Fibroblast of mammary gland (primary cell): ENCODE measurements around the gene GALM.

ENCODE experiments used
- DNase-seq: peaks from one replicate; pipeline ENCODE4 v3.0.0-alpha.2; 2010; ENCODE audit warnings: low read depth
- H3K4me3 ChIP-seq: 2 replicates; pipeline ENCODE4 v1.5.1; 2011; ENCODE audit warnings: low read depth, mild to moderate bottlenecking, low read length, moderate library complexity; ENCODE audit not compliant: control insufficient read depth
- TF ChIP-seq, protein P1 (sequence below): conservative IDR thresholded peaks from 2 replicates; pipeline ENCODE4 v1.5.1; 2011; ENCODE audit warnings: low read depth, low read length, inconsistent platforms; ENCODE audit not compliant: control insufficient read depth, insufficient read depth

GALM gene

DNA sequence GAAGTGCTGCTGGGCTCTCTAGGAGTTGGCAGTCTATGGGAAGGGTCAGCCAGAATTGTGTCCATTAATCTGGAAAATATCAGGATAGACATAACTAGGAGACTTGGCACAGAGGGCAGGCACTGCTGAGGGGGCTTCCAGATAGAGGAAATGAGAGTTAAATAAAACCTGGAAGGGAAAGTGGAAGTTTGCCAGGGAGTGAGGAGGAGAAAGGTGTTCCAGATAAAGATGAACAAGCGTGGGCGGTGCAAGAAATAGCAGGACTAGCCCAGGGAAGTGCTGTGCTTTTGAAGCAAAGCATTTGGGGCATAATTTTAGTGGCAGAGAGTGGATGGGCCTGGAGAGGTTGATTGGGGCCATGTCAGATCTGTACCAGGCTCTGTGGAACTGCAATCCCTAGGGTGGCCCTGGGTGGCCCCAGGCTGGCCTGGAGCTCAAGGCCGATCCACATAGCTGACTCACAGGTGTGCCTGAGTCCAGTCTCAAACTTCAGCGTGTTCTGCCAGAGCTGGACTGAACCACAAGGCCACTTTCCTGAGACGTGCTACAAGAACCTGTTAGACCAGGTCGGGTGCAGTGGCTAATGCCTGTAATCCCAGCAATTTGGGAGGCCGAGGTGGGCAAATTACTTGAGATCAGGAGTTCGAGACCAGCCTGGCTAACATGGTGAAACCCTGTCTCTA lies 26.9 kb downstream of the GALM start:
- no peak overlapping the region for H3K4me3 ChIP-seq
- TF ChIP-seq, protein P1, sequence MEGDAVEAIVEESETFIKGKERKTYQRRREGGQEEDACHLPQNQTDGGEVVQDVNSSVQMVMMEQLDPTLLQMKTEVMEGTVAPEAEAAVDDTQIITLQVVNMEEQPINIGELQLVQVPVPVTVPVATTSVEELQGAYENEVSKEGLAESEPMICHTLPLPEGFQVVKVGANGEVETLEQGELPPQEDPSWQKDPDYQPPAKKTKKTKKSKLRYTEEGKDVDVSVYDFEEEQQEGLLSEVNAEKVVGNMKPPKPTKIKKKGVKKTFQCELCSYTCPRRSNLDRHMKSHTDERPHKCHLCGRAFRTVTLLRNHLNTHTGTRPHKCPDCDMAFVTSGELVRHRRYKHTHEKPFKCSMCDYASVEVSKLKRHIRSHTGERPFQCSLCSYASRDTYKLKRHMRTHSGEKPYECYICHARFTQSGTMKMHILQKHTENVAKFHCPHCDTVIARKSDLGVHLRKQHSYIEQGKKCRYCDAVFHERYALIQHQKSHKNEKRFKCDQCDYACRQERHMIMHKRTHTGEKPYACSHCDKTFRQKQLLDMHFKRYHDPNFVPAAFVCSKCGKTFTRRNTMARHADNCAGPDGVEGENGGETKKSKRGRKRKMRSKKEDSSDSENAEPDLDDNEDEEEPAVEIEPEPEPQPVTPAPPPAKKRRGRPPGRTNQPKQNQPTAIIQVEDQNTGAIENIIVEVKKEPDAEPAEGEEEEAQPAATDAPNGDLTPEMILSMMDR: no peak
- no peak for DNase-seq

DNA sequence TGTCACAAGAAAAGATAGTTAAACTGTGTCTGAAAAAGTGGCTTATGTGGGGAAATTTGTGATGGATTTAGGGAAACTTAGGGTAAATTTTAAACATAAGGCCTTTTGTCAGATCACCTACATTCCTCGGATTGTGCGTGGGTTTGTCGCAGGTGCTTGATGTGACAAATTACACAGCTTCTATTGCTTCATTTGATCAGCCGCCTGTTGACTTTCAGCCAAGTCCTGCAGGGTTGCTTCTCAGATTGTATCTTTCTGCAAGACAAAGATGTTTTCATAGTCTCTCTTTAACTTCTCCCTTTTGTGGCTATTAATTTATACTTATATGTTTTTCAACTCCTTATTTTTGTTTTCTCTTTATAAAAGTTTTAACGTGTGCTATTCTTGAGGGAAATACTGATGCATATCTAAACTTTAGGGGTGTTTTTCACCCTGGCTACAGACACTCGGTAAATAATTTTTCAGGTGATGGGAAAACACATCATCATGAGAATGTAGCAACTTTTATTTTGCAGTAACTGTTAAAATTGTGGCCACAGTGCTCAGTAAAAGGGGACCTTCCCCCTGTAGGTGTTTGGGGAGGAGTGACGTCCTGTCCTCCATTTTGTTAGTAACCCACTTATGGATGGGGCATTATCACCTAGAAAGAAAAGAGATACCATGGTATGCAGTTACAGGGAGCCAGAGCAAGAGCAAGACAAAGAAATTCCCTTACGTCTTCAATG lies 31.4 kb downstream of the GALM start:
- TF ChIP-seq, protein P1: no peak
- no peak for DNase-seq
- H3K4me3 ChIP-seq: no peak overlapping the region

DNA sequence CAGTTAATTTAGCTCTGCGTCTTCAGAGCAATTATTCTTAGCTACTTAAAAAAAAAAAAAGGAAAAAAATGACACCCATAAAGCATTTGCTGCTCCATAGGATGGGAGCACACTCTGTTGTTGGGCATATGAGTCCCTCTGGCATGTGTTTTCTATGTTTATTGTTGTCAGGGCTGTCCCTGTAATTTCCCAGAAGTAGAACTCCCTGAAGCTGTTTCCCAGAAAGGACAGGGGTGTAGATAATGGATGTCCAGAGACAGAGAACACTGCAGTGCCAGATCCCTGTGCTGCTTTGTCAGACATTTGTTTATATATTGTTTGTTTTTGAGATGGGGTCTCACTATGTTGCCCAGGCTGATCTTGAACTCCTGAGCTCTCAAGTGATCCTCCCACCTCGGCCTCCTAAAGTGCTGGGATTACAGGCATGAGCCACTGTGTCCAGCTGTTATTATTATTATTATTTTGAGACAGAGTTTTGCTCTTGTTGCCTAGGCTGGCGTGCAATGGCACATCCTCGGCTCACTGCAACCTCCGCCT lies 32.6 kb downstream of the GALM start:
- H3K4me3 ChIP-seq: no peak overlapping the region
- no peak for DNase-seq
- TF ChIP-seq, protein P1: no peak

DNA sequence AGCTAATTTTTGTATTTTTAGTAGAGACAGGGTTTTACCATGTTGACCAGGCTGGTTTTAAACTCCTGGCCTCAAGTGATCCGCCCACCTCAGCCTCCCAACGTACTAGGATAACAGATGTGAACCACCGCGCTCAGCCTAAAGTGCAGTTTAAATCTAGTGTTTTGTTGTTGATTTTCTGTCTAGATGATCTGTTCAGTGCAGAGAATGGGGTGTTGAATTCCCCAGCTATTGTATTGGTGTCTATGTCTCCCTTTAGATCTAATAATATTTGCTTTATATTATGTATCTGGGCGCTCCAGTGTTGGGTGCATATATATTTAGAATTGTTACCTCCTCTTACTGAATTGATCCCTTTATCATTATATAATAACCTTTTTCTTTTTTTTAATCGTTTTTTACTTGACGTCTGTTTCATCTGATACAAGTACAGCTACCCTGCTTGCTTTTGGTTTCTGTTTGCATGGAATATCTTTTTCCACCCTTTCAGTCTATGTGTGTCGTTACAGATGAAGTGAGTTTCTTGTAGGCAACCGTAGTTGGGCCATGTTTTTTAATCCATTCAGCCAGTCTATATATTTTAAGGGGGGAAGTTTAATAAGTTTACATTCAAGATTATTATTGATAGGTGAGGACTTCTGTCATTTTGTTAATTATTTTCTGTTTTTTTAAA lies 34.3 kb downstream of the GALM start:
- TF ChIP-seq, protein P1: no peak
- no peak for DNase-seq

DNA sequence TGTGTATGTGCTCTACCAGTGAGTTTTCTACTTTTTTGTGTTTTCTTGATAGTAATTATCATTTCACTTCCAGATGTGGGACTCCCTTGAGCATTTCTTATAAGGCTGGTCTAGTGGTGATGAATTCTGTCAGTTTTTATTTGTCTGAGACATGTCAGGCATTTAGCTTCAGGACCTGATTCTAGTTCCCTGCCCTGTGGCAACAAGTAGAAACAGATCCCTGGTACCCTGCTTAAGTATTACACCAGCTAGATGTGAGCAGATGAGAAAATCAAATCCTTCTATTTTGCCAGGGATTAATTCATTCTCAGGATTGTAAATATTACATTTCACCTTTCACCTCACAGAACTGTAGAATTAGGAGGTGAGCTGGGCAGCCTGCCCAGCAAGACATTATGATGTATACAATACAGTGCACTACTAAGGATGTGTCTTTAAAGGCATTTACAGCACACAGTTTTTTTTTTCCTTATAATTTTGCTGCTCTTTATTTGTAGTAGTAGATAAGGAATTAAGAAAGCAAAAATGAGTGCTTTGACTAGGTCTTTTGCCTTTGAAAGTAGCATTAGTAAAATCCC lies 35.1 kb downstream of the GALM start:
- H3K4me3 ChIP-seq: no peak overlapping the region
- TF ChIP-seq, protein P1: no peak
- no peak for DNase-seq

More for the DNA sequence above, 34.3 kb downstream of the GALM start:
- no peak overlapping the region for H3K4me3 ChIP-seq

DNA sequence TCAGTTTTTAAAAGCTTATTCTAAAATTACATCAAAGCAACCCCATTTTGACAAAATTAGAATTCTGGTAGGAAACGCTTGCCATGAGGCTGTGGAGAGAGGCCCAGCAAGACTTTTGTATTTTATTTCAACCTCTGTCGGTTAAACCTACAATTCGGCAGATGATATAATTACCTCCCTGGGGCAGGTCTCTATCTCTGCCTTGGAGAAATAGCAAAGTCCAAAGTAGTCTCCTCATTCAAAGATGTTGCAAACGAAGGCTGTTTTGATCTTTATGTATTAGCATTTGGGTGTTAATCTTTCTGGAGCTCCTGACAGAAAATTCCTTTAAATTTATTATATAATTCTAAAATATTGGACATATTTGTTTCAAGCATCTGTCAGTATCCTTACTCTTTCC lies 35.6 kb downstream of the GALM start:
- TF ChIP-seq, protein P1: no peak
- H3K4me3 ChIP-seq: no peak overlapping the region
- no peak for DNase-seq
